Motor neuron (in vitro differentiated cells): Measurements from ENCODE around the gene EPN3. TPM values are rescaled to one million over a fixed set of nuclear protein-coding genes. Genes with fewer than 3 reads are reported as not detected.

Source experiments
- ATAC-seq, 8 experiments: fragments of 200-7000 bp; cut with Tn5 transposase; replicated peaks in 6 of 8; 2 replicates each; pipeline ENCODE4 v1.8.0; 2021; ENCODE audit warnings: mild to moderate bottlenecking in 8 of 8, moderate library complexity in 8 of 8
- H3K27ac ChIP-seq, 2 donors: fragments of 250-450 bp; sonication (Bioruptor Pico); 2 replicates each; pipeline ENCODE4 v1.9.0; 2021; ENCODE audit warnings: antibody characterized with exemption in 2 of 2, mild to moderate bottlenecking in 2 of 2, moderate library complexity in 1 of 2
- H3K4me1 ChIP-seq, 2 donors: fragments of 250-450 bp; sonication (Bioruptor Pico); replicated peaks in 1 of 2; 2 replicates each; pipeline ENCODE4 v1.6.1; 2021; ENCODE audit warnings: antibody characterized with exemption in 2 of 2, mild to moderate bottlenecking in 2 of 2, moderate library complexity in 1 of 2
- H3K4me3 ChIP-seq, 5 donors: fragments of 250-450 bp; sonication (Bioruptor Pico); 2 replicates each; pipeline ENCODE4 v1.9.0; 2021; ENCODE audit warnings: antibody characterized with exemption in 5 of 5, mild to moderate bottlenecking in 5 of 5, moderate library complexity in 4 of 5
- WGBS, 10 experiments: fragments of 450-650 bp; shearing (Covaris generic); methylation state at CpG; one replicate each; pipeline ENCODE4 v1.0.0; 2022; 5-methylcytosine and 5-hydroxymethylcytosine counted together
- in situ Hi-C, 9 experiments: fragments of 400-800 bp; cut with MboI; loops; one replicate each; pipeline ENCODE4 v1.15.0; 2021; ENCODE audit warnings: low sequenced_read_pairs in 9 of 9, low pct_unique_long_range_greater_than_20kb in 2 of 9; ENCODE audit not compliant: unreplicated experiment in 9 of 9
- total RNA-seq, 8 experiments: library from RNA; unstranded; fragments of 300-600 nt; gene quantifications; 2 replicates each; pipeline versions ENCODE4 v1.2.3 to v1.2.4, GENCODE V29; 2022

Gene EPN3
- total RNA-seq, 8 experiments from 2014 or later = 0.16 to 0.90 (median 0.54) TPM

- ATAC-seq = peak in 1 of 8 experiments; percentile 12
- in situ Hi-C loops = no loop called here
- Histone ChIP-seq H3K27ac (no peak overlapping the region), H3K4me3 (no peak overlapping the region), H3K4me1 (peaks cover 1 to 11% of the 10 kb centered on the region in 2 donors)
Measured at GRCh38 chr17:50499270-50499669, 33.3 kb upstream of the EPN3 start.

- 30 to 100% (median 93%) methylated on average over 1 to 2 of the region's 2 CpGs for WGBS, 10 experiments
- in situ Hi-C loops = no loop called here
- ATAC-seq = peak in 1 of 8 experiments; percentile 45
- no peak overlapping the region for H3K27ac ChIP-seq
- peaks cover 5 to 11% of the 10 kb centered on the region in 2 donors for H3K4me1 ChIP-seq
- H3K4me3 ChIP-seq = no peak overlapping the region
Measured at GRCh38 chr17:50499721-50500120, 32.8 kb upstream of the EPN3 start.

DNA sequence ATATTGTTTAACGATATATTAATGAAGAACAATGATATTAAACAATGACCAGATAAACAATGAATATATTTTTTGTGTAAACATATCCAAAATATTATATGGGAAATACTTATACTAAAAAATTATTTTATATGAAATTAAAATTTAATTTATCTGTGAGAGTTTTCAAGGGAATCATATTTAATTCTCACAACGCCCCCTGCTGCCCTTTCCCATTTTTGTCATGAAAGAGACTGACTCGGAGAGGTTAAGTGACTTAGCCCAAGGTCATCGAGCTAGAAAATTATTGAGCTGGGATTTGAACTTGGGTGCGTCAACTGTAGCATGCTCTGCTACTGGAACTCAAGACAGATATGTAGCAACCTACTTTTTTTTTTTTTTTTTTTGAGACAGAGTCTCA lies 31.5 kb upstream of the EPN3 start:
- no peak overlapping the region for H3K4me3 ChIP-seq
- peaks cover 5 to 11% of the 10 kb centered on the region in 2 donors for H3K4me1 ChIP-seq
- WGBS, 10 experiments = 23 to 100% (median 39%) methylated on average over 1 to 5 of the region's 5 CpGs; no CpG with 5 or more reads in 1 of the 10 experiments
- H3K27ac ChIP-seq = no peak overlapping the region
- in situ Hi-C loops = no loop called here
- ATAC-seq = no peak

- Histone ChIP-seq H3K4me3 (no peak overlapping the region), H3K27ac (no peak overlapping the region), H3K4me1 (peaks cover 5 to 11% of the 10 kb centered on the region in 2 donors)
- 50 to 100% (median 85%) methylated on average over 1 to 5 of the region's 9 CpGs; no CpG with 5 or more reads in 2 of the 10 experiments for WGBS, 10 experiments
- no peak for ATAC-seq
- in situ Hi-C loops = no loop called here
Measured at GRCh38 chr17:50502301-50502990, 30.1 kb upstream of the EPN3 start.

- WGBS, 10 experiments = 25 to 100% (median 74%) methylated on average over 1 to 7 of the region's 7 CpGs; no CpG with 5 or more reads in 3 of the 10 experiments
- Histone ChIP-seq H3K27ac (no peak overlapping the region), H3K4me1 (peaks cover 11 to 17% of the 10 kb centered on the region in 2 donors), H3K4me3 (no peak overlapping the region)
- in situ Hi-C loops = no loop called here
- ATAC-seq = no peak
Measured at GRCh38 chr17:50505591-50506130, 26.9 kb upstream of the EPN3 start.

DNA sequence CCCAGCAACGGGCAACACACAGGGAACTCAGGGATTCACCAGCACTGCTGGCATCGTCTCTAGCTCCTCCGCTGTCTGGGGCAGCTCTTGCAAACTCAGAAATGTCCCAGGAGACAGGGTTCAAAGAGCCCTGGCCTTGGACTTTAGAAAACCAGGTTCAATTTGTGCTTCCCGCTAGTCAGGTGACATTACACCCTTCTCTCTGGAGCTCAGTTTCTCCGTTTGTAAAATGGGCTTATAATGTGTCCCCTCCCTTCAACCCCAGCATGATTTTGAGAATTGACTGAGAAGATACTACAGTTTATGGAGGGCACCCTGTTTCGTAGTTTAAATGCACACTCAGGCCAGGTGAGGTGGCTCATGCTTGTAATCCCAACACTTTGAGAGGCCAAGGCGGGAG lies 26.2 kb upstream of the EPN3 start:
- WGBS, 10 experiments = 0 to 100% (median 72%) methylated on average over 1 to 5 of the region's 7 CpGs; no CpG with 5 or more reads in 3 of the 10 experiments
- in situ Hi-C loops = no loop called here
- no peak for ATAC-seq
- peaks cover 11 to 23% of the 10 kb centered on the region in 2 donors for H3K4me1 ChIP-seq
- H3K27ac ChIP-seq = no peak overlapping the region
- H3K4me3 ChIP-seq = no peak overlapping the region

DNA sequence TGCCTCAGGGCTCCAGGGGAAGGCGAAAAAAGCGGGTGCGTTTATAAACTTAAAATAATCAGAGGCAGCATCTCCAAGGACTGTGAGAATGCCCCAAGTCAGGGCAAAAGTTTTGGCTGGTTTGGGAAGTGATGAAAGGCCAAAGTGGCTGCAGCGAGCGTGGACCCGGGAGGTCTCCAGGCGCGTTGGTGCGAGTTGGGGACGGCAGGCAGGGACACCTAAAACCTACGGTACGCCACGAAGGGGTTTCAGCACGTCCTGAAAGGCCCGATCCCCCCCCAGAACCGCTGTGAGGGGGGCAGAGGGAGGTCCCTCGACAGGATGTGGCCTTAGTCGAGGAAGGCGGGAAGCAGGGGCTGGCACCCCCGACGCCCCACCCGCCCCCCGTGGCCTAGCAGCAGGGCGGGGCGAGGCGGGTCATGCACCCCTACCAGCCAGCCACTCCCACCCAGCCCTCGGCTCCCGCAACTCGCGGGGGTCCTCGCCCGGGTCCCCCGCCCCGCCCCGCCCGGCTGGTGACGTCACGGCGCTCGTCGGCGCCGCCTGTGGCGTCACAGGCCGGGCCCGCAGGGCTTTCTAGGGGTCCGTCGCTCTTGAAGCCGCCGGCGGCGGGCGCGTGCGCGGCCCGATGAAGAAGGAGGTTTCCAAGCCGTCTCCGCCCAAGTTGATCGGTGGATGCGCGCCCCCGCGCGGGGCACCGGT lies 24.5 kb upstream of the EPN3 start, which contains the start of gene MYCBPAP:
MYCBPAP (plus strand) TSS at position 569 of the 702 bp plus-strand sequence. CDS start 236 bp downstream, outside the sequence.
- WGBS, 10 experiments = 0 to 91% methylated on average over 4 to 7 of the region's 66 CpGs; no CpG with 5 or more reads in 8 of the 10 experiments
- peak within 1 kb of the TSS; percentile 22 to 36 (median 31) for H3K4me3 ChIP-seq
- in situ Hi-C loops = no loop called here
- peaks cover 6 to 25% of the 10 kb centered on the region in 2 donors for H3K4me1 ChIP-seq
- ATAC-seq = peak; percentile 58 to 89 (median 72)
- peak within 1 kb of the TSS in 1 of 2 donors; percentile 57 for H3K27ac ChIP-seq

GRCh38 chr17:50508573-50509460 lies 23.7 kb upstream of the EPN3 start:
- in situ Hi-C loops = no loop called here
- peak overlapping the region in 1 of 2 donors; percentile 56 for H3K27ac ChIP-seq
- peaks cover 2 to 25% of the 10 kb centered on the region in 2 donors for H3K4me1 ChIP-seq
- peak overlapping the region; percentile 22 to 36 (median 31) for H3K4me3 ChIP-seq
- whole genome bisulfite sequencing, 10 experiments = 10 to 100% (median 69%) methylated on average over 2 to 12 of the region's 32 CpGs; no CpG with 5 or more reads in 1 of the 10 experiments
- ATAC-seq = peak in 1 of 8 experiments; percentile 0

GRCh38 chr17:50511058-50511457 lies 21.5 kb upstream of the EPN3 start:
- Histone ChIP-seq H3K4me1 (peaks cover 0 to 20% of the 10 kb centered on the region in 2 donors), H3K27ac (no peak overlapping the region), H3K4me3 (no peak overlapping the region)
- in situ Hi-C loops = no loop called here
- ATAC-seq = peak in 1 of 8 experiments; percentile 13
- 0 to 70% (median 39%) methylated on average over 1 to 3 of the region's 3 CpGs; no CpG with 5 or more reads in 4 of the 10 experiments for WGBS, 10 experiments

DNA sequence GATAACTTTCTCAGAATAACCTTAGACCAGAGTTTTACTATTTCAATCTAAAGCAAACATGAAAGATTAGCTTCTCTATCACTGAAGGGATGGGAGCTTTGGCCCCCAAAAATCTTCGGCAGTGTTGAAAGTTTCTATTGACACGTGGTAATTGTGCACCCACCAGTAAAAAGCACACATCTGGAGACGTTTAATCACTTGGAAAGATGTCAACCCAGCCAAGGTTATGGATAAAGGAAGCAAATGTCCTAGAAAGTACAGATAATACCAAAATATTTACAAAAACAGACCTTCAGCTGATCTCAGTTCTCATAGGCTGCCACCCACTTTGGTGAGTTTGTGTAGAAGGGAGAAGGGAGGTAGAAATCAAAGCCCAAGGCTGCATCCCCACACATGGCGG lies 19.0 kb upstream of the EPN3 start:
- Histone ChIP-seq H3K4me3 (no peak overlapping the region), H3K4me1 (peaks cover 0 to 11% of the 10 kb centered on the region in 2 donors), H3K27ac (no peak overlapping the region)
- no peak for ATAC-seq
- 33 to 84% (median 70%) methylated on average over 1 to 4 of the region's 4 CpGs; no CpG with 5 or more reads in 3 of the 10 experiments for WGBS, 10 experiments
- in situ Hi-C loops = no loop called here

DNA sequence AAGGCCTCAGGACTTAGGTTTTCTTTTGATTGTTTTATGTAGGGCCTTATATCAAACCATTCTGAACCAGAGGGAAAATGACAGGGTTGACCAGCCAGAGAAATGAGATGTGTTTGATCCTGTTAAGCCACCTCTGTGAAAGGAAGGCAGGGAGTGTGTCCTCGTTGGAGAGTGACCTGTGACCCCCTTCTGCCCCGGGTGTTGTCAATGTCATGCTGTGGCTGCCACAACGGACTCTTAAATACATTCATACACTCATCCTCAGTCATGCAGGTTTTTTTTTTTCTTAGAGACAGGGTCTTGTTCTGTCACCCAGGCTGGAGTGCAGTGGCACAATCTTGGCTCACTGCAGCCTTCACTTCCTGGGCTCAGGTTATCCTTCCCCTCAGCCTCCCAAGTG lies 18.1 kb upstream of the EPN3 start:
- Histone ChIP-seq H3K27ac (no peak overlapping the region), H3K4me1 (peaks cover 0 to 10% of the 10 kb centered on the region in 2 donors), H3K4me3 (no peak overlapping the region)
- 0 to 58% (median 46%) methylated on average over 1 to 3 of the region's 3 CpGs; no CpG with 5 or more reads in 6 of the 10 experiments for WGBS, 10 experiments
- no peak for ATAC-seq
- in situ Hi-C loops = no loop called here

GRCh38 chr17:50514936-50515702 lies 17.4 kb upstream of the EPN3 start:
- in situ Hi-C loops = no loop called here
- 40 to 80% (median 60%) methylated on average over 1 to 2 of the region's 6 CpGs; no CpG with 5 or more reads in 5 of the 10 experiments for whole genome bisulfite sequencing, 10 experiments
- ATAC-seq = peak in 1 of 8 experiments; percentile 20
- no peak overlapping the region for H3K4me3 ChIP-seq
- H3K4me1 ChIP-seq = peaks cover 0 to 10% of the 10 kb centered on the region in 2 donors
- H3K27ac ChIP-seq = no peak overlapping the region
